Measurements from ENCODE around the gene ZNF668.

Gene ZNF668

DNA sequence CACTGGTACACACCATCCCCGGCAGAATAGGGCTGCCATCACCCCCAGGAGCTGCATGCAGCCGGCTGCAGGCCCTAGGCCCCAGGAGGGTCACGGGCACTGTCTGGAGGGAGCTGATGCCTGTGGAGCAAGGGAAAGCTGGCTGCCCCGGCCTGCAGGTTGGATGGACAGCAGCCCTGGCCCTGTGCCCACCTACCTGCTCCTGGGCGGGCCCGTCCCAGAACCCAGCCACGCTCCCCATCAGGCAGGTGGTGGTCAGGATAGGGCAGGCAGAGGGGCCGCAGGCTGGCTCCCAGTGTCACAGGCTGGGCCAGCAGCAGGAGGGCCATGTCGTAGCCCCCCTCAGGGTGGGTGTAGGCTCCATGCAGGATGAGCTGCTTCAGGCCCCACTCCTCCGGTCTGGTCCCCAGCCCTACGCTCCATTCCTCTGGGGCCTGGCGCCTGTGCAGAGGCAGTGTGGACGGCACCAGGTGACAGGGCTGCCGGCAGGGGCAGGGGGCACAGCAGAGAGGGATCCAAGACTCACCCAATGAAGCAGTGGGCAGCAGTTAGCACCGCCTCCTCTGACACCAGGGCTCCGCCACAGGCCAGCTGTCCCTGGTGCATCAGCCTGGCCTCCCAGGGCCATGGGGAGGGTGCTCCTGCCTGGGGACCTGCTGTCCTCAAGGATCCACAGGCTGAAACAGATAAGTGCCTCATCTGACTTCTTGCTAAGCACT is 10.7 kb upstream of the ZNF668 start:
- DNase-seq (ENCODE audit: low read depth) = no peak
- no peak overlapping the region for H3K4me3 ChIP-seq (ENCODE audit: low read length)
- TF ChIP-seq, protein P1, sequence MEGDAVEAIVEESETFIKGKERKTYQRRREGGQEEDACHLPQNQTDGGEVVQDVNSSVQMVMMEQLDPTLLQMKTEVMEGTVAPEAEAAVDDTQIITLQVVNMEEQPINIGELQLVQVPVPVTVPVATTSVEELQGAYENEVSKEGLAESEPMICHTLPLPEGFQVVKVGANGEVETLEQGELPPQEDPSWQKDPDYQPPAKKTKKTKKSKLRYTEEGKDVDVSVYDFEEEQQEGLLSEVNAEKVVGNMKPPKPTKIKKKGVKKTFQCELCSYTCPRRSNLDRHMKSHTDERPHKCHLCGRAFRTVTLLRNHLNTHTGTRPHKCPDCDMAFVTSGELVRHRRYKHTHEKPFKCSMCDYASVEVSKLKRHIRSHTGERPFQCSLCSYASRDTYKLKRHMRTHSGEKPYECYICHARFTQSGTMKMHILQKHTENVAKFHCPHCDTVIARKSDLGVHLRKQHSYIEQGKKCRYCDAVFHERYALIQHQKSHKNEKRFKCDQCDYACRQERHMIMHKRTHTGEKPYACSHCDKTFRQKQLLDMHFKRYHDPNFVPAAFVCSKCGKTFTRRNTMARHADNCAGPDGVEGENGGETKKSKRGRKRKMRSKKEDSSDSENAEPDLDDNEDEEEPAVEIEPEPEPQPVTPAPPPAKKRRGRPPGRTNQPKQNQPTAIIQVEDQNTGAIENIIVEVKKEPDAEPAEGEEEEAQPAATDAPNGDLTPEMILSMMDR (conservative IDR thresholded peaks at IDR 0.05; ENCODE audit: low read depth, low read length) = no peak

DNA sequence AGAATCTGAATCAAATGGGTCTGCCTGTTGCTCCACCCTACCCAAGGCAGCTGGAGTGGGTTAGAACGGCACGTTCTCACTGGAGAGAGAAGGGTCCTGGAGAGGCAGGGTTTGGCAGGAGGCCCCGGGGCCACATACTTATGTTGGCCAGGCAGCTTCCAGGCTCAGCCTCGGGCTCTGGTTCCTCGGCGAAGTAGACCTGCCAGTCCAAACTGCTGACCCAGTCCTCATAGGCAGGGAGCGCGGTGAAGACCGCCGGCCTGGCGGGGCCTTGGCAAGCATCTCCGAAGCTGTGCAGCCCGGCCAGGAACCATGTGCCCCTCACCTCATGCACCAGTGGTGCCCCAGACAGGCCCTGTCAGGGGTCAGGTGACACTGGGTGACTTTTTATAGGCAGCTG is 9.9 kb upstream of the ZNF668 start:
- no peak for DNase-seq (ENCODE audit: low read depth)
- TF ChIP-seq, protein P1 (conservative IDR thresholded peaks at IDR 0.05; ENCODE audit: low read depth, low read length) = no peak
- no peak overlapping the region for H3K4me3 ChIP-seq (ENCODE audit: low read length)

DNA sequence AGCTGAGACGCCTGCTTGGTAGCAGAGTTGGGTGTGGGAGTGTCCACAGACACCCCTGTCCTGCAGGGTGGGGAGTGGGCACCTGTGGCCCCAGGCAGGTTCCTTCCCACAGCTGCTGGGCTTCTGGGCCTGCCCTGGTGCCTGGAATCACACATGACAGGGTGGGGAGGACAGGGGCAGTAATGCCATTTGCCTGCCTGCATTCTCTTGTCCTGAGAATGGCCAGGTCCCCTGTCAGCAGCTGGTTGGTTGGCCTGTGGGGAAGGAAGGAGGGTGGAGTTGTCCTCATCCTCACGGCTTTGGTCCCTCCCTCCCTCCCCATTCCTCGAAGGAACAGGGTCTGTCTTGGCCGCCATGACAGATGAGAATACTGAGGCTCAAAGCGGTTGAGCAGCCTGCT is 9.5 kb upstream of the ZNF668 start:
- no peak overlapping the region for H3K4me3 ChIP-seq (ENCODE audit: low read length)
- no peak for DNase-seq (ENCODE audit: low read depth)
- TF ChIP-seq, protein P1 (conservative IDR thresholded peaks at IDR 0.05; ENCODE audit: low read depth, low read length) = no peak

DNA sequence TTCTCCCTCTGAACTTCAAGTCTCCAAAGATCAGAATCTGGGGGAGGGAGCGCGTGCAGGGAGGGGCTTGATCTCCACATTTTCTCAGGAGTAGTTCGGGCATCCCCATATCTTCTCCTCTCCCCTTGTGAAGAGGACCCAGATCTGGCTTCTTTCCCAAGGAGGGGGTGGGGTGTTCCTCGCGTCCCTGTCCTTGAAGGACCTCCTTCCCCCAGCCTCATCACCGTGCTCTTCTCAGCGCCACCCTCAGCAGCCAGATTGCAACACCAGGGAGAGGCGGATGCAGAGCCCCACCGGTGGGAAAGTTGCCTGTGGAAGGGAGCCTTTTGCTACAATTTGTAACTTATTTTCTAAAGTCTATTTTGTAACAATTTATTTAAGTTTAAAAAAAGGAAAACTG is 9.0 kb upstream of the ZNF668 start:
- no peak for DNase-seq (ENCODE audit: low read depth)
- TF ChIP-seq, protein P1 (conservative IDR thresholded peaks at IDR 0.05; ENCODE audit: low read depth, low read length) = no peak
- no peak overlapping the region for H3K4me3 ChIP-seq (ENCODE audit: low read length)

DNA sequence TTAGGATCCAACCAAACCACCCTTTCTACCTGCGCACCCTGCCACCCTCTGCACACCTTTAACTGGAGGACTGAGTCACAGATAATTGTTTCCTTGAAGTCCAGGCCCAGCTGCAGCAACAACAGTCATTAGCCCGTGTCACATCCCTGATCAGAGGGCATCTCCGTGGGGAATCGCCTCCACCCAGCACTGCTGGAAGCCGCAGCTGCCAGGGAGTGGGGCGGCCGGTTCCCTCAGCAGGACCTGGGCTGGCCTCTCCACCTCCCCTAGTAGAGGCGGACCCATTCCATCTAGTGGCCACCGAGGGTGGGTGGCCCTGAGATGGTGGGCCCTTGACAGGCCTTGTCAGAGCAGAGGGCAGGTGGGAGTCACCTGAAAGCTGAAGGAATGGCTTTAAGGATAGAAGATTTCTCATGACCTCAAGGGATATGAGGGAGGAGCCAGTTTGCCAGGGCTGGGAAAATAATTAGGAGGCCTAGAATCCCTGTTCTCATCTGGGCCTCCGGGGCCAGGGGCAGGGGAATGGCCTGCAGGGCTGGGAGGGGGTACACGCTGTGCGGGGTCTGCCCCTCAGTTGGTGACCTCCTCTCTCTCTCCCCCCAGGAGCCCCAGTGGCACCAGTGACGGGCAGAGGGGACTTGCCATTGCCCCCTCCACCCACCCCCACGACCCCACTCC is 8.5 kb upstream of the ZNF668 start:
- TF ChIP-seq, protein P1 (conservative IDR thresholded peaks at IDR 0.05; ENCODE audit: low read depth, low read length) = no peak
- DNase-seq (ENCODE audit: low read depth) = no peak
- H3K4me3 ChIP-seq (ENCODE audit: low read length) = no peak overlapping the region

DNA sequence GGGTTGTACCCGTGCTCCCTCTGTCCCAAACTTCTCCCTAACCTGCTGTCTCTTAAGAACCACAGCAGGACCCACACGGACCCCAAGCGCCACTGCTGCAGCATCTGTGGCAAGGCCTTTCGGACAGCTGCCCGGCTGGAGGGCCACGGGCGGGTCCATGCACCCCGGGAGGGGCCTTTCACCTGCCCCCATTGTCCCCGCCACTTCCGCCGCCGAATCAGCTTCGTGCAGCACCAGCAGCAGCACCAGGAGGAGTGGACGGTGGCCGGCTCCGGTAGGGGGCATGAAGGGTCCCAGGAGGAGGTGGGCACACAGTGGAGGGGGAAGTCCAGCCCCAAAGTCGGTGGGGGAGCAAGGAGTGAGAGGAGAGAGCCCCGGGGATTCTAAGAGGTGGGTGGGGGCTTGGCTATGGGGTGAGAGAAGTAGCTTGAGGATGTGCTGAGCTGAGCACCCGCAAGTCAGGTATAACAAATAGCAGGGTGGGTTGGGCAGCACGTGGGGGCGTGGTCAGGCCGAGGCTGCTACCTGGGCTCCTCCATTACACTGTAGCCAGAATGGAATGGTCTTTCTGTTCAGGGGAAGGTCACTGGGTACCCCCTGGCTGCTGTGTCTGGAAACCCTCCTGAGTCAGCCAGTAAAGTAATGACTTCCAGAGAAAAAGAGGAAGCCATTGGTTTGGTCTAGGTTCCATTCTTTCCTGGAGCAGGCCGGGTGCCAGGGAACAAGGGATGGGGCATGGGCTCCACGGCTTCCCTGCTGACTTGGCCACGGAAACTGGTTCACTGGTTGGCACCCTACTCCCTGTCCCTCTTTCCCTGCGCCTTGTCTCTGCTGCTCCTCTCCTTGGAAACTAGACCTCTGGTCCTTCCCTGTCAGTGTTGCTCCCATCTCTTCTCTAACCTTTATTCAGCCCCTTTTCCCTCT is 7.7 kb upstream of the ZNF668 start:
- no peak for DNase-seq (ENCODE audit: low read depth)
- no peak overlapping the region for H3K4me3 ChIP-seq (ENCODE audit: low read length)
- TF ChIP-seq, protein P1 (conservative IDR thresholded peaks at IDR 0.05; ENCODE audit: low read depth, low read length) = no peak
